Liver (tissue), 9 donors: Measurements from ENCODE around the gene RBMX. TPM values are rescaled to one million over a fixed set of nuclear protein-coding genes. Genes with fewer than 3 reads are reported as not detected.
A peak's percentile ranks its signal among the peaks of the same experiment; 100 is the strongest.

Experiments
- DNase-seq: peaks from one replicate; pipeline ENCODE4 v3.0.0-alpha.2; 2017; ENCODE audit warnings: low spot score
- H3K27ac ChIP-seq, 2 donors: one replicate each; pipeline ENCODE4 v1.7.0; 2013; ENCODE audit warnings: inconsistent platforms in 2 of 2, low read length in 2 of 2, control low read depth in 1 of 2, low read depth in 1 of 2, mild to moderate bottlenecking in 1 of 2
- H3K27me3 ChIP-seq, 4 donors: one replicate each; pipeline versions ENCODE4 v1.6.1 to v1.7.0; 2013; ENCODE audit warnings: low read length in 3 of 4, inconsistent platforms in 1 of 4, mild to moderate bottlenecking in 1 of 4, moderate library complexity in 1 of 4; ENCODE audit not compliant: control insufficient read depth in 4 of 4, insufficient read depth in 4 of 4
- H3K36me3 ChIP-seq, 4 donors: one replicate each; pipeline versions ENCODE4 v1.6.1 to v1.7.0; 2013; ENCODE audit warnings: low read length in 3 of 4, mild to moderate bottlenecking in 3 of 4, low read depth in 1 of 4, moderate library complexity in 1 of 4; ENCODE audit not compliant: control insufficient read depth in 4 of 4, insufficient read depth in 3 of 4
- H3K4me1 ChIP-seq, 4 donors: one replicate each; pipeline versions ENCODE4 v1.6.1 to v1.7.0; 2013; ENCODE audit warnings: low read length in 3 of 4, mild to moderate bottlenecking in 3 of 4, moderate library complexity in 1 of 4; ENCODE audit not compliant: control insufficient read depth in 4 of 4, insufficient read depth in 4 of 4
- H3K4me3 ChIP-seq, 3 donors: one replicate each; pipeline versions ENCODE4 v1.6.1 to v1.7.0; 2013; ENCODE audit warnings: low read length in 3 of 3, control low read depth in 1 of 3, low read depth in 1 of 3, mild to moderate bottlenecking in 1 of 3
- H3K9ac ChIP-seq, 2 donors: one replicate each; pipeline ENCODE4 v1.7.0; 2013; ENCODE audit warnings: low read length in 2 of 2, mild to moderate bottlenecking in 2 of 2, moderate library complexity in 2 of 2, control low read depth in 1 of 2, low read depth in 1 of 2
- H3K9me3 ChIP-seq, 4 donors: one replicate each; pipeline versions ENCODE4 v1.6.1 to v1.7.0; 2013; ENCODE audit warnings: low read length in 3 of 4; ENCODE audit not compliant: control insufficient read depth in 4 of 4
- CTCF ChIP-seq: fragments of 150-350 bp; IDR thresholded peaks from 2 replicates; pipeline ENCODE4 v1.5.1; 2017; ENCODE audit warnings: improper control_type of control experiment, low read depth, low read length; ENCODE audit not compliant: missing input control
- EGR1 ChIP-seq, 2 donors: IDR thresholded peaks; 2 replicates each; pipeline ENCODE4 v1.6.1; 2016 to 2018; ENCODE audit warnings: antibody characterized with exemption in 2 of 2, low read depth in 2 of 2
- FOXA1 ChIP-seq: IDR thresholded peaks from 2 replicates; pipeline ENCODE4 v1.6.1; 2016; ENCODE audit warnings: antibody characterized with exemption
- FOXA2 ChIP-seq: IDR thresholded peaks from 2 replicates; pipeline ENCODE4 v1.6.1; 2016; ENCODE audit warnings: antibody characterized with exemption
- GABPA ChIP-seq, 2 donors: IDR thresholded peaks in 1 of 2; conservative IDR thresholded peaks in 1 of 2; 2 replicates each; pipeline ENCODE4 v1.6.1; 2016; ENCODE audit warnings: antibody characterized with exemption in 2 of 2, mild to moderate bottlenecking in 1 of 2, moderate library complexity in 1 of 2
- HNF4A ChIP-seq, 2 donors: conservative IDR thresholded peaks; 2 replicates each; pipeline ENCODE4 v1.6.1; 2016; ENCODE audit warnings: antibody characterized with exemption in 2 of 2, mild to moderate bottlenecking in 2 of 2
- HNF4G ChIP-seq: IDR thresholded peaks from 2 replicates; pipeline ENCODE4 v1.6.1; 2016; ENCODE audit warnings: antibody characterized with exemption
- JUND ChIP-seq, 2 donors: IDR thresholded peaks; 2 replicates each; pipeline ENCODE4 v1.6.1; 2016; ENCODE audit warnings: antibody characterized with exemption in 2 of 2
- NR2F2 ChIP-seq: IDR thresholded peaks from 2 replicates; pipeline ENCODE4 v1.6.1; 2016; ENCODE audit warnings: antibody characterized with exemption
- RAD21 ChIP-seq, 2 donors: IDR thresholded peaks; 2 replicates each; pipeline ENCODE4 v1.6.1; 2016; ENCODE audit warnings: antibody characterized with exemption in 2 of 2, mild to moderate bottlenecking in 2 of 2
- RXRA ChIP-seq, 2 donors: IDR thresholded peaks; 2 replicates each; pipeline ENCODE4 v1.6.1; 2017 to 2018; ENCODE audit warnings: antibody characterized with exemption in 2 of 2, mild to moderate bottlenecking in 1 of 2
- SP1 ChIP-seq: IDR thresholded peaks from 2 replicates; pipeline ENCODE4 v1.6.1; 2018; ENCODE audit warnings: antibody characterized with exemption, mild to moderate bottlenecking
- TAF1 ChIP-seq: conservative IDR thresholded peaks from 2 replicates; pipeline ENCODE4 v1.6.1; 2016; ENCODE audit warnings: antibody characterized with exemption, mild to moderate bottlenecking
- YY1 ChIP-seq: IDR thresholded peaks from 2 replicates; pipeline ENCODE4 v1.6.1; 2016; ENCODE audit warnings: antibody characterized with exemption, mild to moderate bottlenecking
- ZBTB33 ChIP-seq: IDR thresholded peaks from 2 replicates; pipeline ENCODE4 v1.6.1; 2016; ENCODE audit warnings: antibody characterized with exemption
- WGBS: extraction: QIAGEN DNeasy Blood & Tissue Kit; methylation state at CpG from one replicate; pipeline ENCODE4 v1.1.7; 2013; 5-methylcytosine and 5-hydroxymethylcytosine counted together
- polyA plus RNA-seq, 2 donors: library from polyadenylated mRNA; stranded (reverse) in 1 of 2; unstranded in 1 of 2; fragments of 200-250 nt in 1 of 2; fragments of >200 nt in 1 of 2; fragmentation: Nextera tagmentation in 1 of 2; extraction: Ambion mirVana in 1 of 2; gene quantifications; one replicate each; pipeline versions ENCODE4 v1.2.1 to v1.2.3, GENCODE V29; 2013 to 2015
- total RNA-seq, 2 donors: library from RNA; depleted of rRNA; stranded (reverse); fragments of >200 nt; gene quantifications; one replicate each; pipeline ENCODE4 v1.2.3, GENCODE V29; 2014
- TF ChIP-seq, protein P1 (sequence below): IDR thresholded peaks from 2 replicates; pipeline ENCODE4 v1.6.1; 2016; ENCODE audit warnings: antibody characterized with exemption
- TF ChIP-seq, protein P2 (sequence below): IDR thresholded peaks from 2 replicates; pipeline ENCODE4 v1.6.1; 2016; ENCODE audit warnings: antibody characterized with exemption, mild to moderate bottlenecking
- TF ChIP-seq, protein P3 (sequence below): IDR thresholded peaks from 2 replicates; pipeline ENCODE4 v1.6.1; 2016; ENCODE audit warnings: antibody characterized with exemption
- donor health status: healthy.
- donor health status: healthy.
- donor health status: healthy.
- donor health status: healthy.
- donor health status: healthy.

The RBMX gene
- total and polyA plus RNA-seq, 4 donors = 29.3 to 93.6 (median 63.2) TPM

DNA sequence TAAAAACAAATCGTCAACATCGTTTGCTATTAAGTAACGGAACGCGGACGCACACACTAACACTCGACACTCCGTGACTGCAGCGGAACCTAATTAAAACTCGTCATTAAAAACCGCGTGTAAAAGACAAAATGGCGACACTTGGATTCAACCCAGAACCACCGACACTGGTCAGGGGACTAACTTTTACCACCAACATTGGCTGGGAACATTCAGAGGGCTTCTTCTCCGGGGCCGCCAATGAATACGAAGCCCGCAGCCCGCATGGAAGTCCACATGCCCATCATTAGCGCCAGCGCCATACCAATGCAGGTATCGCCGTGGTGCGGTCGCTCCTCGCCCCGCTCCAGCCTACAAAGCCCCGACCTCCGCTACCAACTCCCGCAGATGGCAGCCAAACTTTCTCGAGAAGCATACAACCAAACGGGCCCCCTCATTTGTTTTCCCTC lies 498 bp downstream of the RBMX start (continued):
- TF ChIP-seq CTCF (no peak), HNF4A (conservative IDR thresholded peaks at IDR 0.05) (no peak), FOXA2 (no peak)
- TF ChIP-seq, protein P1, sequence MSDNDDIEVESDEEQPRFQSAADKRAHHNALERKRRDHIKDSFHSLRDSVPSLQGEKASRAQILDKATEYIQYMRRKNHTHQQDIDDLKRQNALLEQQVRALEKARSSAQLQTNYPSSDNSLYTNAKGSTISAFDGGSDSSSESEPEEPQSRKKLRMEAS = no peak

GRCh38 chrX:136879001-136879687 lies 1.4 kb downstream of the RBMX start:
- Histone ChIP-seq H3K27me3 (no peaks in the 10 kb centered on the region), H3K36me3 (peaks cover 3 to 18% (median 13%) of the 10 kb centered on the region in 4 donors), H3K9me3 (no peaks in the 10 kb centered on the region), H3K9ac (peak overlapping the region in 1 of 2 donors; percentile 91), H3K4me3 (peak overlapping the region; percentile 79 to 94 (median 92)), H3K27ac (peak overlapping the region; percentile 73 to 90), H3K4me1 (no peaks in the 10 kb centered on the region)
- TF ChIP-seq JUND (IDR thresholded peaks at IDR 0.05) = no peak
- no peak for TF ChIP-seq HNF4G
- no peak for TF ChIP-seq EGR1 (IDR thresholded peaks at IDR 0.05; ENCODE audit: low read depth in 2 of 2)
- no peak for TF ChIP-seq SP1
- TF ChIP-seq, protein P2, sequence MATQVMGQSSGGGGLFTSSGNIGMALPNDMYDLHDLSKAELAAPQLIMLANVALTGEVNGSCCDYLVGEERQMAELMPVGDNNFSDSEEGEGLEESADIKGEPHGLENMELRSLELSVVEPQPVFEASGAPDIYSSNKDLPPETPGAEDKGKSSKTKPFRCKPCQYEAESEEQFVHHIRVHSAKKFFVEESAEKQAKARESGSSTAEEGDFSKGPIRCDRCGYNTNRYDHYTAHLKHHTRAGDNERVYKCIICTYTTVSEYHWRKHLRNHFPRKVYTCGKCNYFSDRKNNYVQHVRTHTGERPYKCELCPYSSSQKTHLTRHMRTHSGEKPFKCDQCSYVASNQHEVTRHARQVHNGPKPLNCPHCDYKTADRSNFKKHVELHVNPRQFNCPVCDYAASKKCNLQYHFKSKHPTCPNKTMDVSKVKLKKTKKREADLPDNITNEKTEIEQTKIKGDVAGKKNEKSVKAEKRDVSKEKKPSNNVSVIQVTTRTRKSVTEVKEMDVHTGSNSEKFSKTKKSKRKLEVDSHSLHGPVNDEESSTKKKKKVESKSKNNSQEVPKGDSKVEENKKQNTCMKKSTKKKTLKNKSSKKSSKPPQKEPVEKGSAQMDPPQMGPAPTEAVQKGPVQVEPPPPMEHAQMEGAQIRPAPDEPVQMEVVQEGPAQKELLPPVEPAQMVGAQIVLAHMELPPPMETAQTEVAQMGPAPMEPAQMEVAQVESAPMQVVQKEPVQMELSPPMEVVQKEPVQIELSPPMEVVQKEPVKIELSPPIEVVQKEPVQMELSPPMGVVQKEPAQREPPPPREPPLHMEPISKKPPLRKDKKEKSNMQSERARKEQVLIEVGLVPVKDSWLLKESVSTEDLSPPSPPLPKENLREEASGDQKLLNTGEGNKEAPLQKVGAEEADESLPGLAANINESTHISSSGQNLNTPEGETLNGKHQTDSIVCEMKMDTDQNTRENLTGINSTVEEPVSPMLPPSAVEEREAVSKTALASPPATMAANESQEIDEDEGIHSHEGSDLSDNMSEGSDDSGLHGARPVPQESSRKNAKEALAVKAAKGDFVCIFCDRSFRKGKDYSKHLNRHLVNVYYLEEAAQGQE = no peak
- no peak for TF ChIP-seq CTCF
- TF ChIP-seq NR2F2 = no peak
- no peak for TF ChIP-seq ZBTB33
- TF ChIP-seq RAD21 (IDR thresholded peaks at IDR 0.05) = no peak
- no peak for TF ChIP-seq TAF1
- no peak for TF ChIP-seq FOXA1
- no peak for TF ChIP-seq YY1
- TF ChIP-seq GABPA (IDR thresholded peaks at IDR 0.05 in 1 of 2, conservative IDR thresholded peaks at IDR 0.05 in 1 of 2) = no peak
- TF ChIP-seq, protein P3, sequence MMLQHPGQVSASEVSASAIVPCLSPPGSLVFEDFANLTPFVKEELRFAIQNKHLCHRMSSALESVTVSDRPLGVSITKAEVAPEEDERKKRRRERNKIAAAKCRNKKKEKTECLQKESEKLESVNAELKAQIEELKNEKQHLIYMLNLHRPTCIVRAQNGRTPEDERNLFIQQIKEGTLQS = no peak
- no peak for TF ChIP-seq HNF4A (conservative IDR thresholded peaks at IDR 0.05)
- TF ChIP-seq FOXA2 = no peak
- no peak for TF ChIP-seq RXRA (IDR thresholded peaks at IDR 0.05)
- 9% methylated on average over 10 of the region's 10 CpGs for WGBS
- DNase-seq = no peak
